ENCODE measurements around the gene GMPPA. TPM values are rescaled to one million over a fixed set of nuclear protein-coding genes. Genes with fewer than 3 reads are reported as not detected.

The GMPPA gene
- polyA plus RNA-seq, 1 donor (not counting 4 experiments of a cell fraction or from before 2014, with no cell fraction given), result 50.6 TPM

GRCh38 chr2:219485201-219485580, 13.5 kb upstream of the GMPPA start:
- Histone ChIP-seq H3K36me3 (ENCODE audit: control insufficient read depth in 2 of 2, extremely low read depth in 1 of 2, insufficient read depth in 2 of 2, low read length in 2 of 2) (peaks cover 0 to 9% of the 10 kb centered on the region in 2 experiments), H4K20me1 (ENCODE audit: control insufficient read depth, extremely low read depth, insufficient read depth, low read length) (no peaks in the 10 kb centered on the region), H3K4me3 (ENCODE audit: control insufficient read depth in 2 of 3, extremely low read depth in 1 of 3, insufficient read depth in 2 of 3, low read depth in 1 of 3, low read length in 3 of 3) (no peak overlapping the region), H3K9me1 (ENCODE audit: control insufficient read depth, extremely low read depth, insufficient read depth, low read length) (no peaks in the 10 kb centered on the region), H3K4me2 (ENCODE audit: control insufficient read depth, extremely low read depth, insufficient read depth, low read depth, low read length) (no peak overlapping the region), H3K79me2 (ENCODE audit: control insufficient read depth, insufficient read depth, low read length) (no peaks in the 10 kb centered on the region), H3K9me3 (ENCODE audit: control insufficient read depth, low read depth, low read length) (no peaks in the 10 kb centered on the region), H3K4me1 (ENCODE audit: control insufficient read depth, extremely low read depth, insufficient read depth, low read length) (no peaks in the 10 kb centered on the region), H3K27me3 (ENCODE audit: control insufficient read depth, extremely low read depth, insufficient read depth, low read length) (peaks cover 45% of the 10 kb centered on the region), H3K27ac (ENCODE audit: control insufficient read depth, insufficient read depth, low read length) (no peak overlapping the region), H2AFZ (ENCODE audit: control insufficient read depth, low read length) (no peak overlapping the region), H3K9ac (ENCODE audit: control insufficient read depth, extremely low read depth, insufficient read depth, low read length) (no peak overlapping the region)
- no peak for FAIRE-seq
- dilution Hi-C loops (cut with MboI; ENCODE audit: extremely low pct_ligation_motif_present, low sequenced_read_pairs), result no loop called here
- no peak for TF ChIP-seq CTCF (optimal IDR thresholded peaks at IDR 0.05 in 1 of 3, IDR thresholded peaks at IDR 0.05 in 1 of 3, conservative IDR thresholded peaks at IDR 0.05 in 1 of 3; ENCODE audit: extremely low read depth in 1 of 3, insufficient read depth in 2 of 3, low read length in 3 of 3)
- TF ChIP-seq EZH2 (IDR thresholded peaks at IDR 0.05; ENCODE audit: low read length), result no peak
- DNase-seq (ENCODE audit: low read depth, low spot score), result no peak

GRCh38 chr2:219486380-219486959, 12.2 kb upstream of the GMPPA start:
- dilution Hi-C loops (cut with MboI; ENCODE audit: extremely low pct_ligation_motif_present, low sequenced_read_pairs), result no loop called here
- no peaks in the 10 kb centered on the region for H3K9me1 ChIP-seq (ENCODE audit: control insufficient read depth, extremely low read depth, insufficient read depth, low read length)
- H3K79me2 ChIP-seq (ENCODE audit: control insufficient read depth, insufficient read depth, low read length), result no peaks in the 10 kb centered on the region
- H2AFZ ChIP-seq (ENCODE audit: control insufficient read depth, low read length), result no peak overlapping the region
- H3K4me3 ChIP-seq (ENCODE audit: control insufficient read depth in 2 of 3, extremely low read depth in 1 of 3, insufficient read depth in 2 of 3, low read depth in 1 of 3, low read length in 3 of 3), result no peak overlapping the region
- H3K4me1 ChIP-seq (ENCODE audit: control insufficient read depth, extremely low read depth, insufficient read depth, low read length), result no peaks in the 10 kb centered on the region
- FAIRE-seq (no peak), DNase-seq (ENCODE audit: low read depth, low spot score) (no peak)
- H3K27me3 ChIP-seq (ENCODE audit: control insufficient read depth, extremely low read depth, insufficient read depth, low read length), result peaks cover 45% of the 10 kb centered on the region
- H4K20me1 ChIP-seq (ENCODE audit: control insufficient read depth, extremely low read depth, insufficient read depth, low read length), result no peaks in the 10 kb centered on the region
- H3K27ac ChIP-seq (ENCODE audit: control insufficient read depth, insufficient read depth, low read length), result no peak overlapping the region
- H3K36me3 ChIP-seq (ENCODE audit: control insufficient read depth in 2 of 2, extremely low read depth in 1 of 2, insufficient read depth in 2 of 2, low read length in 2 of 2), result peaks cover 0 to 2% of the 10 kb centered on the region in 2 experiments
- no peaks in the 10 kb centered on the region for H3K9me3 ChIP-seq (ENCODE audit: control insufficient read depth, low read depth, low read length)
- H3K4me2 ChIP-seq (ENCODE audit: control insufficient read depth, extremely low read depth, insufficient read depth, low read depth, low read length), result no peak overlapping the region
- no peak for TF ChIP-seq EZH2 (IDR thresholded peaks at IDR 0.05; ENCODE audit: low read length)
- TF ChIP-seq CTCF (optimal IDR thresholded peaks at IDR 0.05 in 1 of 3, IDR thresholded peaks at IDR 0.05 in 1 of 3, conservative IDR thresholded peaks at IDR 0.05 in 1 of 3; ENCODE audit: extremely low read depth in 1 of 3, insufficient read depth in 2 of 3, low read length in 3 of 3), result no peak
- H3K9ac ChIP-seq (ENCODE audit: control insufficient read depth, extremely low read depth, insufficient read depth, low read length), result no peak overlapping the region
